SK-N-SH treated with all-trans-retinoic acid at 6 μM for 48 hours (cell line): ENCODE measurements around the gene EVX1.

Source experiments
- CREB5 ChIP-seq: fragments of 250-450 bp; sonication (Bioruptor Pico); IDR thresholded peaks from 2 replicates; pipeline ENCODE4 v1.5.1; 2020; ENCODE audit warnings: low read depth, mild to moderate bottlenecking, moderate library complexity
- CSDC2 ChIP-seq: fragments of 250-450 bp; sonication (Bioruptor Pico); IDR thresholded peaks from 2 replicates; pipeline ENCODE4 v1.5.0; 2020; ENCODE audit warnings: mild to moderate bottlenecking, moderate library complexity
- GLIS3 ChIP-seq: fragments of 250-450 bp; sonication (Bioruptor Pico); IDR thresholded peaks from 2 replicates; pipeline ENCODE4 v1.5.0; 2020; ENCODE audit warnings: mild to moderate bottlenecking, moderate library complexity
- ISL1 ChIP-seq: fragments of 250-450 bp; sonication (Bioruptor Pico); IDR thresholded peaks from 2 replicates; pipeline ENCODE4 v2.1.2; 2022; ENCODE audit warnings: mild to moderate bottlenecking, moderate library complexity
- PATZ1 ChIP-seq: fragments of 250-450 bp; sonication (Bioruptor Pico); IDR thresholded peaks from 2 replicates; pipeline ENCODE4 v1.8.0; 2020; ENCODE audit warnings: mild to moderate bottlenecking, moderate library complexity, borderline replicate concordance
- PPARA ChIP-seq: fragments of 250-450 bp; sonication (Bioruptor Pico); IDR thresholded peaks from 2 replicates; pipeline ENCODE4 v1.5.0; 2020; ENCODE audit warnings: mild to moderate bottlenecking, borderline replicate concordance
- TOX ChIP-seq: fragments of 250-450 bp; sonication (Bioruptor Pico); IDR thresholded peaks from 2 replicates; pipeline ENCODE4 v1.8.0; 2021; ENCODE audit warnings: mild to moderate bottlenecking, moderate library complexity, borderline replicate concordance
- TSHZ2 ChIP-seq: fragments of 250-450 bp; sonication (Bioruptor Pico); IDR thresholded peaks from 2 replicates; pipeline ENCODE4 v1.5.0; 2020; ENCODE audit warnings: mild to moderate bottlenecking, moderate library complexity
- ZC3H10 ChIP-seq: fragments of 250-450 bp; sonication (Bioruptor Pico); IDR thresholded peaks from 2 replicates; pipeline ENCODE4 v1.5.1; 2021; ENCODE audit warnings: mild to moderate bottlenecking, moderate library complexity
- ZFP30 ChIP-seq: fragments of 450-650 bp; formaldehyde crosslinking; IDR thresholded peaks from 2 replicates; pipeline ENCODE4 v1.5.0; 2022; ENCODE audit warnings: mild to moderate bottlenecking, moderate library complexity
- ZNF565 ChIP-seq: fragments of 450-650 bp; formaldehyde crosslinking; conservative IDR thresholded peaks from 2 replicates; pipeline ENCODE4 v1.5.0; 2020; ENCODE audit warnings: low read depth, mild to moderate bottlenecking, moderate library complexity

- TF ChIP-seq ISL1 (CRISPR knock-in tag) (no peak), TSHZ2 (CRISPR knock-in tag) (no peak), CREB5 (CRISPR knock-in tag) (no peak), ZFP30 (no peak), CSDC2 (CRISPR knock-in tag) (no peak), TOX (CRISPR knock-in tag) (no peak), ZNF565 (no peak), GLIS3 (CRISPR knock-in tag) (no peak), PATZ1 (no peak), ZC3H10 (CRISPR knock-in tag) (no peak), PPARA (no peak)
Measured at GRCh38 chr7:27223941-27224575, 18.5 kb upstream of the EVX1 start.
